SH-SY5Y (cell line): ENCODE data around the gene MCF2L2.

Experiments
- GATA2 ChIP-seq: IDR thresholded peaks from 2 replicates; pipeline ENCODE4 v1.6.1; 2011; ENCODE audit warnings: mild to moderate bottlenecking, low read depth, low read length
- GATA3 ChIP-seq: IDR thresholded peaks from 2 replicates; pipeline ENCODE4 v1.6.1; 2011; ENCODE audit warnings: low read depth, mild to moderate bottlenecking, low read length, moderate library complexity

DNA sequence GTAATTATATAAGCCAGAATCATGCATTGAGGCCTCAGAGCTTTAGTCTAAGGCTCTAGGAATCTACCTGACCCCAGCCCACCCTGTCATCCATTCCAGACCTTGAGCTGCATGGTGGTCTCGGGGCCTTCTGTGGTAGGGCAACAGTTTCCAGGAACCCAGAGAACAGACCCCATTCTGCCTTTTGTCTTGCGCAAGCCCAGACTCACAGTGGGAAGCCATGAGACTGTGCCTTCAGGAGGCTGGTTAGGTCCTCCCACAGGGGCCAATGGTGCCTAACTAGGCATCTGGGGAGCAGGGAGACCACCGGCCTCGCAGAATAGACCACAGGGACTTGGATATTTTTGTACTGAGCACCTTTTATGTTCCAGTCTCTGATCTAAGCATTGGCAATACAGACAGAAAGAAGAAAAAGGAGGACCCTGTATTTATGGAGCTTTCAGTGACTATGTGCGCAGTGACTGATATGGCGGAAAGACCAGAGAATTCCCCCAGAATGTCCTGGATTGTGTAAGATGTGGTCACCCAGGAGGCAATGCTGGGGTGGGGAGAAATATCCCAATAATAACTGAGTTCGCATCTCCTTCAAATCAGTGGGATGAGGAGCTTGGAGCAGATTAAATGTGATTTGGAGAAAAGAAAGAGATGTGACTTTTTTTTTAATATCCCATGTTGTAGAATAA lies 40.1 kb downstream of the MCF2L2 start:
- no peak for TF ChIP-seq GATA2
- no peak for TF ChIP-seq GATA3
